ENCODE data around the gene FOXF2. TPM values are rescaled to one million over a fixed set of nuclear protein-coding genes. Genes with fewer than 3 reads are reported as not detected.

The FOXF2 gene
- total and polyA plus RNA-seq, 2 donors (not counting 3 experiments of a cell fraction or from before 2014, with no cell fraction given) = not detected

DNA sequence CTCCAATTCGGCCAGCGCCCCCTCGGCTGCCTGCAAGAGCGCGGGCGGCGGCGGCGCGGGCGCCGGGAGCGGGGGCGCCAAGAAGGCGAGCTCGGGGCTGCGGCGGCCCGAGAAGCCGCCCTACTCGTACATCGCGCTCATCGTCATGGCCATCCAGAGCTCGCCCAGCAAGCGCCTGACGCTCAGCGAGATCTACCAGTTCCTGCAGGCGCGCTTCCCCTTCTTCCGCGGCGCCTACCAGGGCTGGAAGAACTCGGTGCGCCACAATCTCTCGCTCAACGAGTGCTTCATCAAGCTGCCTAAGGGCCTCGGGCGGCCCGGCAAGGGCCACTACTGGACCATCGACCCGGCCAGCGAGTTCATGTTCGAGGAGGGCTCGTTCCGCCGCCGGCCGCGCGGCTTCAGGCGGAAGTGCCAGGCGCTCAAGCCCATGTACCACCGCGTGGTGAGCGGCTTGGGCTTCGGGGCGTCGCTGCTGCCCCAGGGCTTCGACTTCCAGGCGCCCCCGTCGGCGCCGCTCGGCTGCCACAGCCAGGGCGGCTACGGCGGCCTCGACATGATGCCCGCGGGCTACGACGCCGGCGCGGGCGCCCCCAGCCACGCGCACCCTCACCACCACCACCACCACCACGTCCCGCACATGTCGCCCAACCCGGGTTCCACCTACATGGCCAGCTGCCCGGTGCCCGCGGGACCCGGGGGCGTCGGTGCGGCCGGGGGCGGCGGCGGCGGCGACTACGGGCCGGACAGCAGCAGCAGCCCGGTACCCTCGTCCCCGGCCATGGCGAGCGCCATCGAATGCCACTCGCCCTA lies 963 bp downstream of the FOXF2 start:
- no peak overlapping the region for H3K4me2 ChIP-seq (ENCODE audit: insufficient read depth, low read length)
- no peaks in the 10 kb centered on the region for H3K36me3 ChIP-seq (ENCODE audit: control insufficient read depth in 2 of 2, extremely low read depth in 1 of 2, insufficient read depth in 2 of 2, low read length in 2 of 2)
- no TSS peak for BruUV-seq (replicated peaks)
- H3K79me2 ChIP-seq (ENCODE audit: control insufficient read depth, insufficient read depth, low read length) = no peaks in the 10 kb centered on the region
- FAIRE-seq (no peak), DNase-seq (ENCODE audit: low read depth, low spot score) (peak; percentile 18)
- H2AFZ ChIP-seq (ENCODE audit: low read depth, low read length) = peak overlapping the region; percentile 34
- H3K4me1 ChIP-seq (ENCODE audit: control insufficient read depth, extremely low read depth, insufficient read depth, low read length) = no peaks in the 10 kb centered on the region
- intact Hi-C loops (cut with micrococcal nuclease) = no loop called here
- dilution Hi-C loops (cut with MboI; ENCODE audit: extremely low pct_ligation_motif_present, low sequenced_read_pairs) = no loop called here
- no peak overlapping the region for H3K9ac ChIP-seq (replicated peaks; ENCODE audit: extremely low read depth, insufficient read depth, low read length)
- no peaks in the 10 kb centered on the region for H3K9me3 ChIP-seq (replicated peaks; ENCODE audit: control insufficient read depth, insufficient read depth, low read length)
- POLR2A ChIA-PET = no interaction called here
- no peak overlapping the region for H3K27ac ChIP-seq (ENCODE audit: insufficient read depth, low read depth, low read length)
- CTCF ChIA-PET = interaction anchor here (1.5 to 2.2 kb wide), 2 partner anchors 9 to 797 kb away, joined by 3 to 12 read pairs; no protein-coding TSS in a partner anchor
- no peaks in the 10 kb centered on the region for H4K20me1 ChIP-seq (replicated peaks; ENCODE audit: control insufficient read depth, extremely low read depth, insufficient read depth, low read length)
- no peak overlapping the region for H3K4me3 ChIP-seq (replicated peaks in 1 of 3; ENCODE audit: insufficient read depth in 1 of 3, low read depth in 1 of 3, low read length in 3 of 3)
- peak; percentile 99 for TF ChIP-seq EZH2 (IDR thresholded peaks at IDR 0.05; ENCODE audit: borderline replicate concordance, low read depth, low read length, severe bottlenecking)
- no peak for TF ChIP-seq MYC (IDR thresholded peaks at IDR 0.05; ENCODE audit: low read depth, low read length)
- peaks cover 80 to 91% of the 10 kb centered on the region in 2 experiments for H3K27me3 ChIP-seq (ENCODE audit: control insufficient read depth in 2 of 2, insufficient read depth in 2 of 2, low read length in 2 of 2)
- H3K9me1 ChIP-seq (replicated peaks; ENCODE audit: control insufficient read depth, extremely low read depth, insufficient read depth, low read length) = no peaks in the 10 kb centered on the region

DNA sequence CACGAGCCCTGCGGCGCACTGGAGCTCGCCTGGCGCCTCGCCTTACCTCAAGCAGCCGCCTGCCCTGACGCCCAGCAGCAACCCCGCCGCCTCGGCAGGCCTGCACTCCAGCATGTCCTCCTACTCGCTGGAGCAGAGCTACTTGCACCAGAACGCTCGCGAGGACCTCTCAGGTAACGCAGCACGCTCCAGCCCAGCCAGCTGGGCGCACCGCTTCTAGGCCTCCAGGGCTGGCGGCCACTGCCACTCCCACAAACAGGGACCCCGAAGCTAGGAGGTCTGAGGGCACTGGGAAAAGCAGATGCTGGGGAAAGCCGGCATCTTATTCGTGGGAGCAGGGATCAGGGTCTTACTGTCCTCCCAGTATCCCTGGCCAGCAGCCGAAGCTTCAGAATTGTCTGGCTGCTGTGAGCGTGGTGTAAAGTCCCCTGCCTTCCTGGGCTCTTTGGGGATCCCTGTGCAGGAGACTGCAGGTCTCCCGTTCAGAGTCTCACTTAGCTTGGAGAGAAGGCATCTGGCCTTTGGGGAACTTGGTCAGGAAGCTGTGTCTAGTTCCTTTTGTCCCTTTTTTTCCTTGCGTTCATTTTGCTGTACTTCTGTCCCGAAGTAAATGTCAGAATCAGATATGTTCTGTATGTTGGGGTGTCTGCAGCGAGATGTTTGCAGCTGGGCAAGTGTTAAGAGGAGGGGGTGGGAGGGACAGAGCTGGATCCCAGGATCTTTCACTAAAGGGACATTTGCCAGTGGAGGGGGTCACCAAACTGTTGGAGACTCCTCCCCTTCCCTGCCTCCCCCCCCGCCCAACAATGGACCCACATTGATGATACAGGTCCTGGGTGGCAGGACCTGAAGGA lies 1.8 kb downstream of the FOXF2 start:
- ChIA-PET CTCF (interaction anchor here (1.1 to 2.2 kb wide), 3 partner anchors 10 to 798 kb away, joined by 3 to 12 read pairs (median 6); no protein-coding TSS in a partner anchor), POLR2A (no interaction called here)
- Histone ChIP-seq H3K9me1 (replicated peaks; ENCODE audit: control insufficient read depth, extremely low read depth, insufficient read depth, low read length) (no peaks in the 10 kb centered on the region), H3K27me3 (ENCODE audit: control insufficient read depth in 2 of 2, insufficient read depth in 2 of 2, low read length in 2 of 2) (peaks cover 78 to 91% of the 10 kb centered on the region in 2 experiments), H3K4me3 (replicated peaks in 1 of 3; ENCODE audit: insufficient read depth in 1 of 3, low read depth in 1 of 3, low read length in 3 of 3) (no peak overlapping the region), H3K4me2 (ENCODE audit: insufficient read depth, low read length) (no peak overlapping the region), H3K27ac (ENCODE audit: insufficient read depth, low read depth, low read length) (no peak overlapping the region), H4K20me1 (replicated peaks; ENCODE audit: control insufficient read depth, extremely low read depth, insufficient read depth, low read length) (no peaks in the 10 kb centered on the region), H3K79me2 (ENCODE audit: control insufficient read depth, insufficient read depth, low read length) (no peaks in the 10 kb centered on the region), H2AFZ (ENCODE audit: low read depth, low read length) (no peak overlapping the region), H3K9ac (replicated peaks; ENCODE audit: extremely low read depth, insufficient read depth, low read length) (no peak overlapping the region), H3K36me3 (ENCODE audit: control insufficient read depth in 2 of 2, extremely low read depth in 1 of 2, insufficient read depth in 2 of 2, low read length in 2 of 2) (no peaks in the 10 kb centered on the region), H3K9me3 (replicated peaks; ENCODE audit: control insufficient read depth, insufficient read depth, low read length) (no peaks in the 10 kb centered on the region), H3K4me1 (ENCODE audit: control insufficient read depth, extremely low read depth, insufficient read depth, low read length) (no peaks in the 10 kb centered on the region)
- dilution Hi-C loops (cut with MboI; ENCODE audit: extremely low pct_ligation_motif_present, low sequenced_read_pairs) (no loop called here), intact Hi-C loops (cut with micrococcal nuclease) (no loop called here)
- TF ChIP-seq, protein P1, sequence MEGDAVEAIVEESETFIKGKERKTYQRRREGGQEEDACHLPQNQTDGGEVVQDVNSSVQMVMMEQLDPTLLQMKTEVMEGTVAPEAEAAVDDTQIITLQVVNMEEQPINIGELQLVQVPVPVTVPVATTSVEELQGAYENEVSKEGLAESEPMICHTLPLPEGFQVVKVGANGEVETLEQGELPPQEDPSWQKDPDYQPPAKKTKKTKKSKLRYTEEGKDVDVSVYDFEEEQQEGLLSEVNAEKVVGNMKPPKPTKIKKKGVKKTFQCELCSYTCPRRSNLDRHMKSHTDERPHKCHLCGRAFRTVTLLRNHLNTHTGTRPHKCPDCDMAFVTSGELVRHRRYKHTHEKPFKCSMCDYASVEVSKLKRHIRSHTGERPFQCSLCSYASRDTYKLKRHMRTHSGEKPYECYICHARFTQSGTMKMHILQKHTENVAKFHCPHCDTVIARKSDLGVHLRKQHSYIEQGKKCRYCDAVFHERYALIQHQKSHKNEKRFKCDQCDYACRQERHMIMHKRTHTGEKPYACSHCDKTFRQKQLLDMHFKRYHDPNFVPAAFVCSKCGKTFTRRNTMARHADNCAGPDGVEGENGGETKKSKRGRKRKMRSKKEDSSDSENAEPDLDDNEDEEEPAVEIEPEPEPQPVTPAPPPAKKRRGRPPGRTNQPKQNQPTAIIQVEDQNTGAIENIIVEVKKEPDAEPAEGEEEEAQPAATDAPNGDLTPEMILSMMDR (IDR thresholded peaks at IDR 0.05; ENCODE audit: extremely low read depth in 1 of 2, insufficient read depth in 1 of 2, low read depth in 1 of 2, low read length in 2 of 2) = no peak
- peak; percentile 82 for TF ChIP-seq EZH2 (IDR thresholded peaks at IDR 0.05; ENCODE audit: borderline replicate concordance, low read depth, low read length, severe bottlenecking)
- FAIRE-seq = no peak
- no peak for DNase-seq (ENCODE audit: low read depth, low spot score)
- BruUV-seq (replicated peaks) = no TSS peak
